HepG2 (cell line): ENCODE results near the gene LTB4R2. TPM values are rescaled to one million over a fixed set of nuclear protein-coding genes. Genes with fewer than 3 reads are reported as not detected.

Experiments
- ATAC-seq: fragments of 200-7000 bp; cut with Tn5 transposase; 3 replicates; pipeline ENCODE4 v1.9.1; 2020; ENCODE audit warnings: mild to moderate bottlenecking, moderate library complexity
- BruUV-seq: library from RNA; stranded (reverse); fragments of 400-500 nt; replicated peaks from 2 replicates; lab custom pipeline; 2021; lab: Mats Ljungman, UMichigan
- CTCF ChIA-PET: fragments of 300-600 bp; formaldehyde crosslinking; extraction: SDS; loops from one replicate; lab custom pipeline; 2021; ENCODE audit warnings: low total read pairs, inconsistent platforms, low intra/inter-chr PET ratio; lab: Yijun Ruan, JAX
- POLR2A ChIA-PET: fragments of 350-600 bp; sonication (Branson Sonifier 250); formaldehyde crosslinking; loops from one replicate; lab custom pipeline; 2020; ENCODE audit warnings: antibody characterized with exemption, inconsistent platforms; lab: Yijun Ruan, JAX
- DNase-seq: peaks from one replicate; pipeline ENCODE4 v3.0.0-alpha.2; 2015; ENCODE audit warnings: low spot score
- FAIRE-seq: peaks from 3 replicates; lab custom pipeline; 2011; peaks lifted over from hg19 to GRCh38; lab: Jason Lieb, UNC
- H2AFZ ChIP-seq: one replicate; pipeline ENCODE4 v1.6.1; 2011; ENCODE audit warnings: low read length, inconsistent platforms
- H3K27ac ChIP-seq: fragments of 300-600 bp; 3 replicates; pipeline ENCODE4 v1.8.0; 2011; ENCODE audit warnings: mixed run types, mild to moderate bottlenecking, mixed read lengths, low read length, inconsistent platforms; ENCODE audit not compliant: insufficient read depth; ENCODE audit errors: extremely low read length
- H3K27me3 ChIP-seq, 2 experiments: fragments of 200-600 bp in 1 of 2; 2 replicates in 1 of 2; 3 replicates in 1 of 2; pipeline versions ENCODE4 v1.6.0 to v1.8.0; 2011; ENCODE audit warnings: low read length in 2 of 2, mild to moderate bottlenecking in 2 of 2, moderate library complexity in 2 of 2, inconsistent platforms in 1 of 2; ENCODE audit not compliant: insufficient read depth in 2 of 2, control insufficient read depth in 1 of 2
- H3K36me3 ChIP-seq, 2 experiments: fragments of 200-600 bp in 1 of 2; replicated peaks in 1 of 2; 2 replicates in 1 of 2; 3 replicates in 1 of 2; pipeline versions ENCODE4 v1.5.1 to v1.8.0; 2011; ENCODE audit warnings: low read length in 2 of 2, inconsistent platforms in 1 of 2; ENCODE audit not compliant: insufficient read depth in 2 of 2, control insufficient read depth in 1 of 2
- H3K4me1 ChIP-seq: 2 replicates; pipeline ENCODE4 v1.5.1; 2012; ENCODE audit warnings: low read length, inconsistent platforms; ENCODE audit not compliant: insufficient read depth
- H3K4me2 ChIP-seq: 2 replicates; pipeline ENCODE4 v1.6.0; 2011; ENCODE audit warnings: low read depth, low read length, inconsistent platforms
- H3K4me3 ChIP-seq, 3 experiments: fragments of 200-600 bp in 1 of 3; sonication (generic), shearing (Covaris generic) in 1 of 3; replicated peaks in 1 of 3; 2 replicates each; pipeline ENCODE4 v1.5.1; 2011 to 2016; ENCODE audit warnings: low read length in 3 of 3, inconsistent platforms in 2 of 3, low read depth in 2 of 3, mild to moderate bottlenecking in 2 of 3, control low read depth in 1 of 3, mixed read lengths in 1 of 3; ENCODE audit not compliant: insufficient read depth in 1 of 3
- H3K79me2 ChIP-seq: one replicate; pipeline ENCODE4 v1.6.1; 2011; ENCODE audit warnings: low read length, inconsistent platforms; ENCODE audit not compliant: insufficient read depth
- H3K9ac ChIP-seq: 2 replicates; pipeline ENCODE4 v1.6.0; 2011; ENCODE audit warnings: mild to moderate bottlenecking, low read depth, low read length, inconsistent platforms; ENCODE audit not compliant: insufficient read depth
- H3K9me3 ChIP-seq: 2 replicates; pipeline ENCODE4 v1.5.1; 2012; ENCODE audit warnings: mild to moderate bottlenecking, low read length
- H4K20me1 ChIP-seq: 2 replicates; pipeline ENCODE4 v1.6.0; 2011; ENCODE audit warnings: inconsistent platforms, mild to moderate bottlenecking, low read length, moderate library complexity; ENCODE audit not compliant: insufficient read depth
- ATAD3A ChIP-seq: sonication (generic); formaldehyde crosslinking; IDR thresholded peaks from 2 replicates; pipeline ENCODE4 v1.4.0; 2020; ENCODE audit warnings: missing genetic modification reagents
- BRF2 ChIP-seq: sonication (generic); formaldehyde crosslinking; IDR thresholded peaks from 2 replicates; pipeline ENCODE4 v1.8.1; 2022; ENCODE audit warnings: mild to moderate bottlenecking, missing genetic modification reagents
- CBX2 ChIP-seq, 2 experiments: fragments of 200-600 bp in 1 of 2; sonication (generic); formaldehyde crosslinking in 1 of 2; IDR thresholded peaks; 2 replicates each; pipeline versions ENCODE4 v1.7.0 to v1.8.1; 2018 to 2022; ENCODE audit warnings: low read depth in 2 of 2, low read length in 1 of 2, mild to moderate bottlenecking in 1 of 2, missing genetic modification reagents in 1 of 2
- CREB3 ChIP-seq: sonication (generic); formaldehyde crosslinking; IDR thresholded peaks from 2 replicates; pipeline ENCODE4 v1.5.0; 2020; ENCODE audit warnings: missing genetic modification reagents
- ETV5 ChIP-seq: IDR thresholded peaks from 2 replicates; pipeline ENCODE4 v1.6.1; 2018; ENCODE audit warnings: missing biosample characterization, missing genetic modification reagents, inconsistent platforms, borderline replicate concordance
- IKZF1 ChIP-seq: fragments of 450-650 bp; IDR thresholded peaks from 2 replicates; pipeline ENCODE4 v1.7.1; 2016
- NFIB ChIP-seq: sonication (generic); formaldehyde crosslinking; IDR thresholded peaks from 2 replicates; pipeline ENCODE4 v1.9.0; 2021; ENCODE audit warnings: missing genetic modification reagents, mild to moderate bottlenecking, borderline replicate concordance
- NR2C2 ChIP-seq: sonication (generic); formaldehyde crosslinking; IDR thresholded peaks from 2 replicates; pipeline ENCODE4 v1.4.0; 2020; ENCODE audit warnings: missing genetic modification reagents, mild to moderate bottlenecking, moderate library complexity, borderline replicate concordance
- POLR2G ChIP-seq: fragments of 200-400 bp; formaldehyde crosslinking; IDR thresholded peaks from 2 replicates; pipeline ENCODE4 v1.6.1; 2018; ENCODE audit warnings: mild to moderate bottlenecking, low read depth, low read length, moderate library complexity
- THRA ChIP-seq: sonication (generic); formaldehyde crosslinking; IDR thresholded peaks from 2 replicates; pipeline ENCODE4 v1.4.0; 2020; ENCODE audit warnings: missing genetic modification reagents, borderline replicate concordance
- ZC3H4 ChIP-seq: sonication (generic); formaldehyde crosslinking; IDR thresholded peaks from 2 replicates; pipeline ENCODE4 v1.4.0; 2020; ENCODE audit warnings: missing genetic modification reagents, borderline replicate concordance
- ZFY ChIP-seq: sonication (generic); formaldehyde crosslinking; IDR thresholded peaks from 2 replicates; pipeline ENCODE4 v1.4.0; 2020; ENCODE audit warnings: missing genetic modification reagents
- ZNF343 ChIP-seq: sonication (generic); formaldehyde crosslinking; IDR thresholded peaks from 2 replicates; pipeline ENCODE4 v1.4.0; 2020; ENCODE audit warnings: mild to moderate bottlenecking, missing genetic modification reagents
- ZNF556 ChIP-seq: sonication (generic); formaldehyde crosslinking; IDR thresholded peaks from 2 replicates; pipeline ENCODE4 v1.4.0; 2020; ENCODE audit warnings: mild to moderate bottlenecking, missing genetic modification reagents, borderline replicate concordance
- ZZZ3 ChIP-seq: sonication (generic); formaldehyde crosslinking; IDR thresholded peaks from 2 replicates; pipeline ENCODE4 v1.4.0; 2020; ENCODE audit warnings: missing genetic modification reagents, mild to moderate bottlenecking, borderline replicate concordance
- WGBS: methylation state at CpG from one replicate; pipeline ENCODE4 v1.1.6; 2017; ENCODE audit warnings: low lambda C conversion rate; 5-methylcytosine and 5-hydroxymethylcytosine counted together
- in situ Hi-C: cut with HindIII; loops from 2 replicates; pipeline ENCODE4 v1.10.0; 2017; ENCODE audit warnings: low pct_unique_long_range_greater_than_20kb; ENCODE audit not compliant: extremely low pct_ligation_motif_present
- intact Hi-C: fragments of 100-400 bp; cut with micrococcal nuclease; formaldehyde crosslinking; loops from one replicate; pipeline ENCODE4 v1.10.0; 2022; ENCODE audit not compliant: unreplicated experiment
- polyA plus RNA-seq, 8 experiments: library from polyadenylated mRNA; depleted of rRNA in 3 of 8; stranded (reverse) in 7 of 8; unstranded in 1 of 8; fragments of >200 nt; fragmentation: Illumina TruSeq in 4 of 8; extraction: Trizol in 4 of 8; gene quantifications; 2 replicates each; pipeline versions ENCODE4 v1.2.1 to v1.2.3, GENCODE V29; 2011 to 2016; ENCODE audit warnings: low read depth in 4 of 8, missing spikeins in 1 of 8, mixed read lengths in 1 of 8; ENCODE audit not compliant: insufficient read depth in 1 of 8
- total RNA-seq, 5 experiments: library from RNA; depleted of rRNA; stranded (reverse); fragments of >200 nt; fragmentation: Illumina TruSeq; extraction: Trizol; gene quantifications; 2 replicates each; pipeline ENCODE4 v1.2.3, GENCODE V29; 2016; ENCODE audit warnings: low read depth in 1 of 5

The LTB4R2 gene
- total and polyA plus RNA-seq, 2 of the 13 experiments (the other 11 are each of a cell fraction or from before 2014, with no cell fraction given), result 3.9 to 6.9 TPM

- TF ChIP-seq POLR2G (no peak), ETV5 (CRISPR knock-in tag) (no peak)
- TF ChIP-seq, all 625 proteins: peak for 20
These were observed 36.4 kb upstream of the LTB4R2 start (continued) for GRCh38 chr14:24273422-24273998.

- BruUV-seq, result no TSS peak
- no peak overlapping the region for H3K9ac ChIP-seq
- DNase-seq, result no peak
- in situ Hi-C loops (no loop called here), intact Hi-C loops (no loop called here)
- H3K27me3 ChIP-seq, result no peaks in the 10 kb centered on the region; a peak in 1 of 5 replicates
- no peaks in the 10 kb centered on the region for H4K20me1 ChIP-seq
- H3K79me2 ChIP-seq, result peaks cover 7% of the 10 kb centered on the region
- POLR2A ChIA-PET, result interaction anchor here (0.6 to 16.5 kb wide), 6 partner anchors 8 to 85 kb away, joined by 3 to 435 read pairs (median 3); partner anchors contain the start of gene TINF2
- H3K4me1 ChIP-seq, result peaks cover 22% of the 10 kb centered on the region
- H3K27ac ChIP-seq, result no peak overlapping the region
- no peak for TF ChIP-seq ZNF556 (CRISPR knock-in tag)
- 0 out of 2 replicates have a peak, but pooled peaks have one; percentile 4 for TF ChIP-seq ZNF343
- no peak for TF ChIP-seq THRA
- no peak for TF ChIP-seq CBX2 (IDR thresholded peaks at IDR 0.05; ENCODE audit: low read depth, low read length)
- TF ChIP-seq CBX2 (CRISPR knock-in tag; IDR thresholded peaks at IDR 0.05; ENCODE audit: low read depth), result no peak
- no peak for TF ChIP-seq NR2C2 (CRISPR knock-in tag)
- no peak for TF ChIP-seq CREB3 (CRISPR knock-in tag)
- no peak for TF ChIP-seq IKZF1
- no peak for TF ChIP-seq ATAD3A
- no peak for TF ChIP-seq BRF2 (CRISPR knock-in tag)
- TF ChIP-seq ZFY, result no peak
- TF ChIP-seq ZZZ3 (CRISPR knock-in tag), result 0 out of 2 replicates have a peak, but pooled peaks have one; percentile 0
- TF ChIP-seq ZC3H4 (CRISPR knock-in tag), result no peak
- TF ChIP-seq NFIB (CRISPR knock-in tag), result 0 out of 2 replicates have a peak, but pooled peaks have one; percentile 77
- TF ChIP-seq, all 625 proteins: peak for 3
- Histone ChIP-seq H3K9me3 (no peaks in the 10 kb centered on the region), H3K4me2 (no peak overlapping the region), H3K4me3 (no peak overlapping the region), H2AFZ (no peak overlapping the region), H3K36me3 (peaks cover 0 to 2% of the 10 kb centered on the region in 2 experiments; a peak in 1 of 5 replicates)
- CTCF ChIA-PET, result interaction anchor here (1.1 to 1.4 kb wide), 2 partner anchors 24 to 31 kb away, joined by 3 to 4 read pairs; partner anchors contain the start of gene TINF2
- whole genome bisulfite sequencing, result 96% methylated on average over 3 of the region's 3 CpGs
- FAIRE-seq (no peak), ATAC-seq (no peak)
These were observed 35.8 kb upstream of the LTB4R2 start for GRCh38 chr14:24274101-24274543.
